ENCODE results near the gene ARL13A.
"Not testable (repeated sequence)": the region's sequence is repeated elsewhere in the genome, so short reads cannot be mapped to it uniquely, and the experiment has no call there.

Gene ARL13A

GRCh38 chrX:100984818-100985217, 15.3 kb downstream of the ARL13A start:
- no peak for TF ChIP-seq CTCF (IDR thresholded peaks at IDR 0.05; ENCODE audit: borderline replicate concordance, insufficient read depth, low read depth, low read length)
- H3K4me3 ChIP-seq (ENCODE audit: low read depth, low read length), result no peak overlapping the region

GRCh38 chrX:100990139-100990538, 20.6 kb downstream of the ARL13A start:
- TF ChIP-seq CTCF (IDR thresholded peaks at IDR 0.05; ENCODE audit: borderline replicate concordance, insufficient read depth, low read depth, low read length), result no peak
- H3K4me3 ChIP-seq (ENCODE audit: low read depth, low read length), result no peak overlapping the region

- TF ChIP-seq CTCF (IDR thresholded peaks at IDR 0.05; ENCODE audit: borderline replicate concordance, insufficient read depth, low read depth, low read length), result no peak
- no peak overlapping the region for H3K4me3 ChIP-seq (ENCODE audit: low read depth, low read length)
Observed at GRCh38 chrX:100994352-100995281, 25.1 kb downstream of the ARL13A start.

DNA sequence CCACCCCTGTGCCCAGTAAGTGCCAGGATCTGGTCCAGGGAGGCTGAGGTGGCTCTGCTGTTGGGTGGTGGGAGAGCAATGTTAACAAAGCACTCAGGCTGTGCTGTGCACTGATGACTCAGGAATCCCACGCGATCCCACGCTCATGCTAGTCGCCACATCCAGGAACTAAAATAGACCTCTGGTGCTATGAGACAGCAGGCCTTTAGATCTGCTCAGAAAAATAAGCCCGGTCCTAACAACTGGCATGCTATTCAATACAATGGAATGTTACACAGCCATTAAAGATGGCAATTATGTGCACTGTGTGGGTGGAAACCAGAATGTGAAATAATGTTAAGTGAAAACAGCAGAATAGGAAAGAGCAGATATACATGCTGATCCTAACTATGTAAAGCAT, 26.0 kb downstream of the ARL13A start:
- no peak for TF ChIP-seq CTCF (IDR thresholded peaks at IDR 0.05; ENCODE audit: borderline replicate concordance, insufficient read depth, low read depth, low read length)
- no peak overlapping the region for H3K4me3 ChIP-seq (ENCODE audit: low read depth, low read length)

GRCh38 chrX:100999451-100999850, 29.9 kb downstream of the ARL13A start:
- H3K4me3 ChIP-seq (ENCODE audit: low read depth, low read length), result no peak overlapping the region
- no peak for TF ChIP-seq CTCF (IDR thresholded peaks at IDR 0.05; ENCODE audit: borderline replicate concordance, insufficient read depth, low read depth, low read length)

DNA sequence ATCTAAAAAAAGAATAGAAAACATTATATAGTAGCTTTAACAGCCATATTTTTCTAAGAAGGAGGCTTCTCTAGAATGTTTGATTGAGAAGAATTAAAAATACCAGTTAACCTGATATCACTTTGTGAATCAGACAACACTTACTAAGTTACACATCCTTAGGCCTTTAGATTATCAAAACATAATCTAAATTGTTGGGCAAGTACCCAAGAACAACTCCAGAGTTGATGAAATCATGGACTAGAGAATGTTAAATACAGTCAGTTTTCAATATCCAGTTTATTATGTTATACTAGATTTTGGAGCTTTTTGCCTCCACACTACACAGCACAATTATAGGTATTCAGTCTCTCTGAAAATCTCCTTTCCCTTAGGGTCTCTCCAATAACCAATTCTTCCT, 39.6 kb downstream of the ARL13A start:
- no peak for TF ChIP-seq CTCF (IDR thresholded peaks at IDR 0.05; ENCODE audit: borderline replicate concordance, insufficient read depth, low read depth, low read length)
- H3K4me3 ChIP-seq (ENCODE audit: low read depth, low read length), result no peak overlapping the region

- not testable (repeated sequence) for H3K4me3 ChIP-seq (ENCODE audit: low read depth, low read length)
Observed at GRCh38 chrX:101012031-101012430, 42.5 kb downstream of the ARL13A start.
